Esophagus squamous epithelium (tissue), 5 donors: ENCODE measurements around the gene CAND2. TPM values are rescaled to one million over a fixed set of nuclear protein-coding genes. Genes with fewer than 3 reads are reported as not detected.
"Not testable (repeated sequence)": the region's sequence is repeated elsewhere in the genome, so short reads cannot be mapped to it uniquely, and the experiment has no call there.

Experiments
- DNase-seq: peaks from one replicate; lab custom pipeline; 2025; lab: John Stamatoyannopoulos, UW
- H3K27ac ChIP-seq, 4 donors: fragments of 200-600 bp; sonication (generic); one replicate each; pipeline ENCODE4 v1.5.1; 2016 to 2019; ENCODE audit warnings: mild to moderate bottlenecking in 1 of 4
- H3K27me3 ChIP-seq, 4 donors: fragments of 200-600 bp; sonication (generic); 1 replicate in 3 of 4; 2 replicates in 1 of 4; pipeline versions ENCODE4 v1.5.1 to v1.6.0; 2017 to 2021; ENCODE audit warnings: antibody characterized with exemption in 1 of 4
- H3K36me3 ChIP-seq, 3 donors: fragments of 200-600 bp; sonication (generic); one replicate each; pipeline ENCODE4 v1.5.1; 2016 to 2019
- H3K4me1 ChIP-seq, 3 donors: fragments of 200-600 bp; sonication (generic); one replicate each; pipeline ENCODE4 v1.5.1; 2017 to 2019
- H3K4me3 ChIP-seq, 4 donors: fragments of 200-600 bp; sonication (generic); 1 replicate in 3 of 4; 2 replicates in 1 of 4; pipeline ENCODE4 v1.5.1; 2016 to 2019; ENCODE audit warnings: mild to moderate bottlenecking in 2 of 4, moderate library complexity in 1 of 4
- H3K9me3 ChIP-seq, 3 donors: fragments of 200-600 bp; sonication (generic); one replicate each; pipeline ENCODE4 v1.5.1; 2016 to 2019
- POLR2A ChIP-seq, 4 donors: fragments of 450-650 bp; IDR thresholded peaks; one replicate each; pipeline ENCODE4 v1.6.1; 2017; ENCODE audit warnings: antibody characterized with exemption in 4 of 4, mild to moderate bottlenecking in 4 of 4, moderate library complexity in 3 of 4
- WGBS, 2 donors: methylation state at CpG; one replicate each; pipeline ENCODE4 v1.1.5; 2018; 5-methylcytosine and 5-hydroxymethylcytosine counted together
- intact Hi-C: fragments of 100-400 bp; cut with DNase I; formaldehyde crosslinking; loops from one replicate; pipeline ENCODE4 v1.15.0; 2022
- total RNA-seq, 4 donors: library from RNA; depleted of rRNA; stranded (reverse); fragments of >200 nt; gene quantifications; one replicate each; pipeline ENCODE4 v1.1.0, GENCODE V29; 2016
- TF ChIP-seq, protein P1 (sequence below), 6 experiments: fragments of 450-650 bp in 4 of 6; fragments of 200-600 bp in 2 of 6; sonication (generic) in 2 of 6; IDR thresholded peaks; one replicate each; pipeline ENCODE4 v1.5.1; 2016 to 2019; ENCODE audit warnings: antibody characterized with exemption in 6 of 6, mild to moderate bottlenecking in 4 of 6, moderate library complexity in 4 of 6
- donor health status: DM: yes; HTN: yes; CAD: no.

Gene CAND2
- total RNA-seq, 4 donors from 2014 or later = 0.61 to 1.7 (median 0.91) TPM

DNA sequence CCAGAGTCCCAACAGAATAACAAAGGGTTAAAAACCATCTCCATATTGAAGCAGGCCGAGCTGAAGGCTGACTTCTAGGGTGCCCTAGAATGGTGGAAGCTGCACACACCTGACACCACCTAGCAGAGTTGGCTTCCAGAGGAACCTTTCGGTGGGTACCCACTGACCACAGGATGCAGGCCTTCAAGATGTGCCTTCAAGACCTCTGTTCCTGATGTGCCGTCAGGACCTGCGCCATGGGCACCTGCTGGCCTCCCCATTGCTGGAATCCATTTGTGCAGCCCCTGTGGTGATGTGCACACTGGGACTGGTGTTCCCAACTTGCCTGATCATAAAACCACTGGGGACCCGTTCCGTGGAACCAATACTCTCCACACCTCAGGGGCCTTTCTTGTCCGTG lies 80.6 kb downstream of the CAND2 start:
- WGBS, 2 donors = 95 to 100% methylated on average over 3 to 5 of the region's 7 CpGs

DNA sequence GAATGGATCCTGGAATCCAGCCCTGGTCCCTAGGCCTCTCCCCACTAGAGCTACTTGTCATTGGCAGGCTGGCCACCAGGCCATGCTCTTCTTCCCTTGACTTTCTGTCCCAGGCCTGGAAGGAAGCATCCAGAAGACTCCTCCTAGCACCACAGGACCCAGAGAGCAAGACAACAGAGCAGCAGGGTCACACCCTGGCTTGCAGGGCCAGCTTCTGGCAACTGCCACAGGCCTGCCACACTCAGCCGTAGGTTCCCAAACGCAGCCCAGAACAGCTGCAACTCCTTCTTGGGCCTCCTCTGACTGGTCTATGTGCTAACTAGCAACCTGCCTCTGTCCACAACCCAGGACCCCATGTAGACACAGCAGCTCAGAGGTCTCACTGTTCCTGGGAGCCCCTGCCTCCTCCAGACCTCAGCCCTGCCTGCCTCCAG lies 81.7 kb downstream of the CAND2 start:
- no CpG with 5 or more reads among the region's 2 CpGs for WGBS, 2 donors
- no peak overlapping the region for H3K27ac ChIP-seq
- H3K9me3 ChIP-seq = no peaks in the 10 kb centered on the region
- no peak overlapping the region for H3K4me3 ChIP-seq
- H3K36me3 ChIP-seq = no peaks in the 10 kb centered on the region
- peaks cover 4 to 12% (median 6%) of the 10 kb centered on the region in 3 donors for H3K4me1 ChIP-seq
- peaks cover 0 to 19% (median 0%) of the 10 kb centered on the region in 4 donors for H3K27me3 ChIP-seq
- intact Hi-C loops = loop anchor here (10.0 kb wide), 1 partner anchor 107 kb away; no protein-coding TSS in a partner anchor
- DNase-seq = no peak
- TF ChIP-seq POLR2A (IDR thresholded peaks at IDR 0.05) = no peak
- TF ChIP-seq, protein P1, sequence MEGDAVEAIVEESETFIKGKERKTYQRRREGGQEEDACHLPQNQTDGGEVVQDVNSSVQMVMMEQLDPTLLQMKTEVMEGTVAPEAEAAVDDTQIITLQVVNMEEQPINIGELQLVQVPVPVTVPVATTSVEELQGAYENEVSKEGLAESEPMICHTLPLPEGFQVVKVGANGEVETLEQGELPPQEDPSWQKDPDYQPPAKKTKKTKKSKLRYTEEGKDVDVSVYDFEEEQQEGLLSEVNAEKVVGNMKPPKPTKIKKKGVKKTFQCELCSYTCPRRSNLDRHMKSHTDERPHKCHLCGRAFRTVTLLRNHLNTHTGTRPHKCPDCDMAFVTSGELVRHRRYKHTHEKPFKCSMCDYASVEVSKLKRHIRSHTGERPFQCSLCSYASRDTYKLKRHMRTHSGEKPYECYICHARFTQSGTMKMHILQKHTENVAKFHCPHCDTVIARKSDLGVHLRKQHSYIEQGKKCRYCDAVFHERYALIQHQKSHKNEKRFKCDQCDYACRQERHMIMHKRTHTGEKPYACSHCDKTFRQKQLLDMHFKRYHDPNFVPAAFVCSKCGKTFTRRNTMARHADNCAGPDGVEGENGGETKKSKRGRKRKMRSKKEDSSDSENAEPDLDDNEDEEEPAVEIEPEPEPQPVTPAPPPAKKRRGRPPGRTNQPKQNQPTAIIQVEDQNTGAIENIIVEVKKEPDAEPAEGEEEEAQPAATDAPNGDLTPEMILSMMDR (IDR thresholded peaks at IDR 0.05) = no peak

More for the DNA sequence above, 80.6 kb downstream of the CAND2 start:
- Histone ChIP-seq H3K9me3 (no peaks in the 10 kb centered on the region), H3K27ac (no peak overlapping the region), H3K36me3 (no peaks in the 10 kb centered on the region), H3K27me3 (peaks cover 0 to 19% (median 0%) of the 10 kb centered on the region in 4 donors), H3K4me1 (peaks cover 4 to 12% (median 6%) of the 10 kb centered on the region in 3 donors), H3K4me3 (no peak overlapping the region)
- no peak for DNase-seq
- TF ChIP-seq POLR2A (IDR thresholded peaks at IDR 0.05) = no peak
- TF ChIP-seq, protein P1 (IDR thresholded peaks at IDR 0.05) = no peak
- intact Hi-C loops = loop anchor here (10.0 kb wide), 1 partner anchor 108 kb away; no protein-coding TSS in a partner anchor

DNA sequence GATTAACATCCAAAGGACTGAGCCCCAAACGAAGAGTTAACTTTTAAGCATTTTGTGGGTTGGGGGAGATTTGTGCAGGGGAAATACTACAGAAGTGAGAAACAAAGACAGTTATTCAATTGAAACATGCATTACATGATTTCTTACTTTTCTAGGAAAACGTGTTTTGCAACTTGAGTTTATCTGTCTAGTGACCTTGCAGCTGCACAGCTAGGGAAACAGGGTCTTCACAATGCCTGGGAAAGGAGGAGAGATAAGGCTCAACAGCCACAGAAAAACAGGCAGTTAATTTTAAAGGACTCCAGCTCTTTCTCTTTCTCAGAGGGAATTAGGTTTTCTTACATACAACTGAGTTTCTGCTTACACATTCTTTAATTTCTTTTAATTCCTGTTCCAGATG lies 82.3 kb downstream of the CAND2 start:
- not testable (repeated sequence) for H3K36me3 ChIP-seq, H3K27ac ChIP-seq, H3K9me3 ChIP-seq, H3K4me3 ChIP-seq, DNase-seq
- Histone ChIP-seq H3K4me1 (peaks cover 4 to 12% (median 6%) of the 10 kb centered on the region in 3 donors), H3K27me3 (peaks cover 0 to 19% (median 0%) of the 10 kb centered on the region in 4 donors)
- 58 to 59% methylated on average over 2 of the region's 2 CpGs for WGBS, 2 donors
- intact Hi-C loops = loop anchor here (10.0 kb wide), 1 partner anchor 106 kb away; no protein-coding TSS in a partner anchor

DNA sequence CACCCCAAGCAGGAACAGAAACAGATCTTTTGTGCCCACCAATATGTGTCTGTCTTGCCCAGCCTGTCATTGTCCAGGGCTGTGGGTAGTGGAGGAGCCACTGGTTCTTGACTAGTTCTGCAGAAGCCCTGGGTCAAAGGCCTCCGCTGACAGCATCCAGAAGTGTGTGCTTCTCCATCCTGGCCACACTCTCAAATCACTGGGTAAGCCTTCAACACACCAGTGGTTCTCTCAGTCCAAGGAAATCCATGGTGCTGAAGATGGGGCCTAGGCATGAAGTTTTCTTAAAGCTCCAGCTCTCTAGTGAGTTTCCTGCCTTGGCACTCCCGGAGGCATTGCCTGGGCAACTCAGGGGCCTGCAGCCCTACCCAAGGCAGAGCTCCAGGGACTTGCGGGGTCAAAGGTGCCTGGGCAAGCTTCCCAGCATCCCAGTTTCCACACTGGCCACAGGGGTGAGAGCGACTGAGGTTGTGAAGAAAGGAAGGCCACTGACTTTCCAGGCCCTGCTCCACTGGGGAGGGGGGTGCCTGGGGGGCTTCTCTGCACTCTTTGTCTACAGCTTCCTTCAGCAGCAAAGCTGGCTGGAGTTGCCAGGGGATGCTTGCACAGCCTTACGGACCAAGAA lies 82.8 kb downstream of the CAND2 start:
- Histone ChIP-seq H3K27me3 (peaks cover 0 to 16% (median 0%) of the 10 kb centered on the region in 4 donors), H3K4me1 (peaks cover 4 to 12% (median 6%) of the 10 kb centered on the region in 3 donors), H3K4me3 (no peak overlapping the region), H3K27ac (no peak overlapping the region), H3K9me3 (no peaks in the 10 kb centered on the region), H3K36me3 (no peaks in the 10 kb centered on the region)
- TF ChIP-seq, protein P1 (IDR thresholded peaks at IDR 0.05) = no peak
- no peak for TF ChIP-seq POLR2A (IDR thresholded peaks at IDR 0.05)
- intact Hi-C loops = loop anchor here (10.0 kb wide), 1 partner anchor 105 kb away; no protein-coding TSS in a partner anchor
- DNase-seq = no peak
- WGBS, 2 donors = 89 to 100% methylated on average over 2 to 4 of the region's 5 CpGs

DNA sequence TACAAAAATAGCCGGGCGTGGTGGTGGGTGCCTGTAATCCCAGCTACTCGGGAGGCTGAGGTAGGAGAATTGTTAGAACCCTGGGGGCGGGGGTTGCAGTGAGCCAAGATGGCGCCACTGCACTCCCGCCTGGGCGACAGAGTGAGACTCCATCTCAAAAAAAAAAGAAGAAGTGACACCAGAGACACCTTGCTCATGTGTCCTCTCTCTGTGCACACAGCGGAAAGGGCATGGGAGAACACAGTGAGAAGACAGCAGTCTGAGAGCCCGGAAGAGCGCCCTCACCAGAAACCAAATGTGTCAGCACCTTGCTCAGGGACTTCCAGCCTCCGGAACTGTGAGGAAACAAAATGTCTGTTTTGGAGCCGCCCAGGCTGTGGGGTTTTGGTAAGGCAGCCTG lies 85.4 kb downstream of the CAND2 start:
- H3K4me1 ChIP-seq = not testable (repeated sequence)
- WGBS, 2 donors = 59 to 94% methylated on average over 9 to 12 of the region's 12 CpGs

More for the DNA sequence above, 85.4 kb downstream of the CAND2 start:
- H3K9me3 ChIP-seq, intact Hi-C loops, DNase-seq, H3K27ac ChIP-seq, H3K36me3 ChIP-seq, H3K4me3 ChIP-seq: not testable (repeated sequence)
- peaks cover 0 to 19% (median 2%) of the 10 kb centered on the region in 4 donors for H3K27me3 ChIP-seq
